GM19043 (cell line): Measurements from ENCODE around the gene SPECC1L.
"Not testable (repeated sequence)": the region's sequence is repeated elsewhere in the genome, so short reads cannot be mapped to it uniquely, and the experiment has no call there.

Experiments used
- ATAC-seq: cut with Tn5 transposase; IDR thresholded peaks from one replicate; pipeline ENCODE4 v1.9.1; 2021; ENCODE audit warnings: low read depth; ENCODE audit not compliant: unreplicated experiment

Gene SPECC1L

DNA sequence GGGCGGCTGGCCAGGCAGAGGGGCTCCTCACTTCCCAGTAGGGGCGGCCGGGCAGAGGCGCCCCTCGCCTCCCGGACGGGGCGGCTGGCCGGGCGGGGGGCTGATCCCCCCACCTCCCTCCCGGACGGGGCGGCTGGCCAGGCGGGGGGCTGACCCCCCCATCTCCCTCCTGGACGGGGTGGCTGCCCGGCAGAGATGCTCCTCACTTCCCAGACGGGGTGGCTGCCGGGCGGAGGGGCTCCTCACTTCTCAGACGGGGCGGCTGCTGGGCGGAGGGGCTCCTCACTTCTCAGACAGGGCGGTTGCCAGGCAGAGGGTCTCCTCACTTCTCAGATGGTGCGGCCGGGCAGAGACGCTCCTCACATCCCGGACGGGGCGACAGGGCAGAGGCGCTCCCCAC lies 46.9 kb downstream of the SPECC1L start:
- not testable (repeated sequence) for ATAC-seq

DNA sequence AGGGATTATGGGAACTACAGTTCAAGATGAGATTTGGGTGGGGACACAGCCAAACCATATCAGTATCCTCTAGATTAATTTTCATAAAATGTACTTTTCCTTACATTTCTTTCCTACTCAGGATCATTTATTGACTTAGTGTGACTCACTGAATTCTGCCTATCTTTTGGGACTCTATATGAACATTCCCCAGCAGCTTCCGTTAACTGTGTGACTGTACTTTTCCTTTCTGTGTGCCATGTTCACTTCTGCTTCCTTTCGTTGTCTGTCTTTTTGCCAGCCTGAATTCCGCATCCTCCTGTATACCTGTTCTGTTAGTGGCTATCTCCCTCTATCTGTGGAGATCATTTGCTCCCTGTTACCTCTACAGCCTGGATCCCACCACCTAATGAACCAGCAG lies 48.8 kb downstream of the SPECC1L start:
- ATAC-seq, result no peak

DNA sequence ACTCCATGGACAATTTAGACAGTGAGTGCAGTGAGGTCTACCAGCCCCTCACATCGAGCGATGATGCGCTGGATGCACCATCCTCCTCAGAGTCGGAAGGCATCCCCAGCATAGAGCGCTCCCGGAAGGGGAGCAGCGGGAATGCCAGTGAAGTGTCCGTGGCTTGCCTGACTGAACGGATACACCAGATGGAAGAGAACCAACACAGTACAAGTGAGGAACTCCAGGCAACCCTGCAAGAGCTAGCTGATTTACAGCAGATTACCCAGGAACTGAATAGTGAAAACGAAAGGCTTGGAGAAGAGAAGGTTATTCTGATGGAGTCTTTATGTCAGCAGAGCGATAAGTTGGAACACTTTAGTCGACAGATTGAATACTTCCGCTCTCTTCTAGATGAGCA lies 51.4 kb downstream of the SPECC1L start:
- ATAC-seq, result no peak

DNA sequence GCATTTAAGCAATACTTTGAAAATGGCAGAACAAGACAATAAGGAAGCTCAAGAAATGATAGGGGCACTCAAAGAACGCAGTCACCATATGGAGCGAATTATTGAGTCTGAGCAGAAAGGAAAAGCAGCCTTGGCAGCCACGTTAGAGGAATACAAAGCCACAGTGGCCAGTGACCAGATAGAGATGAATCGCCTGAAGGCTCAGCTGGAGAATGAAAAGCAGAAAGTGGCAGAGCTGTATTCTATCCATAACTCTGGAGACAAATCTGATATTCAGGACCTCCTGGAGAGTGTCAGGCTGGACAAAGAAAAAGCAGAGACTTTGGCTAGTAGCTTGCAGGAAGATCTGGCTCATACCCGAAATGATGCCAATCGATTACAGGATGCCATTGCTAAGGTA lies 51.9 kb downstream of the SPECC1L start:
- no peak for ATAC-seq

DNA sequence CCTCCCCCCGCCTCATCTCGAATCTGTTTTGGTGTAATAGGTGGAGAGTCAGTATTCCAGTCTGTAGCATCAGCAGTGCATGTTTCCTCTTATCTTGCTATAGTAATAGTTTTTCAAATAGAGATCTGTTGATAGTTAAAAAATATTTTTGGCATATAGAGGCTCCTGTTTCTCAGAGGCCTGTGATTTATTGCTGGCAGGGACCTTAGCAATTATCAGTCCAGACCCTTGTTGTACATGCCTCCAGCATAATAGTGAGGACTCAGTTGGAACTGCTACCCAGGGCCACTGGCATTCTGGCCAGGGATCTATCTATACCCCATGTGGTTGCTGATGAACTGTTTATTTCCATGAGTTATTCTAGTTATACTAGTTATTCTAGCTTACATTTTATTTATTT lies 52.6 kb downstream of the SPECC1L start:
- no peak for ATAC-seq

DNA sequence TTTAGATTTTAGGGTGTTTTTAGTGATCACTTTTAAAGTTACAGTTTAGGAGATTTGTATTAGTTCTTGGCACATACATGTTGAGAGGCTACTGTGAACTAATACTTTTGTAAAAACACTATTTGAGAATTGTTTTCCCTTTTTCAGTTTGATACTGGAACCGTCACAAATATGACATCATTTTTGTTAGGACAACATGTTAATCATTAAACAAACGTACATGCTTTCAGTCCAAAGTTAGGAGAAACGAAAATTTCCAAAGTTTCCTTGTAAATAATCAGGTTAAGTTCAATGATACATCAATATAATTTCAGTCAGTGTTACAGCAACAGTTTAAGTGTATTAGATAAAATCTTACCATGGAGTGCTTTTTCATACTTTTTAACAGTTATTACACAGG lies 53.1 kb downstream of the SPECC1L start:
- ATAC-seq, result no peak

DNA sequence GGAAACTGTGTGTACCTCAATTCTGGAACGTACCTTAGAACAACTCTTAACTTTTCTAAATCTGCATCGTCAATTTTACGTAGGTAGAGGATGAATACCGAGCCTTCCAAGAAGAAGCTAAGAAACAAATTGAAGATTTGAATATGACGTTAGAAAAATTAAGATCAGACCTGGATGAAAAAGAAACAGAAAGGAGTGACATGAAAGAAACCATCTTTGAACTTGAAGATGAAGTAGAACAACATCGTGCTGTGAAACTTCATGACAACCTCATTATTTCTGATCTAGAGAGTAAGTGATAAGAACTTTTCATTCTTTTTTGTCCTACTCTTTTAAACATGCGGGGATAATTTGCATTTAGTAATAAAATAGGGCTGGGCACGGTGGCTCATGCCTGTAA lies 53.5 kb downstream of the SPECC1L start:
- no peak for ATAC-seq

DNA sequence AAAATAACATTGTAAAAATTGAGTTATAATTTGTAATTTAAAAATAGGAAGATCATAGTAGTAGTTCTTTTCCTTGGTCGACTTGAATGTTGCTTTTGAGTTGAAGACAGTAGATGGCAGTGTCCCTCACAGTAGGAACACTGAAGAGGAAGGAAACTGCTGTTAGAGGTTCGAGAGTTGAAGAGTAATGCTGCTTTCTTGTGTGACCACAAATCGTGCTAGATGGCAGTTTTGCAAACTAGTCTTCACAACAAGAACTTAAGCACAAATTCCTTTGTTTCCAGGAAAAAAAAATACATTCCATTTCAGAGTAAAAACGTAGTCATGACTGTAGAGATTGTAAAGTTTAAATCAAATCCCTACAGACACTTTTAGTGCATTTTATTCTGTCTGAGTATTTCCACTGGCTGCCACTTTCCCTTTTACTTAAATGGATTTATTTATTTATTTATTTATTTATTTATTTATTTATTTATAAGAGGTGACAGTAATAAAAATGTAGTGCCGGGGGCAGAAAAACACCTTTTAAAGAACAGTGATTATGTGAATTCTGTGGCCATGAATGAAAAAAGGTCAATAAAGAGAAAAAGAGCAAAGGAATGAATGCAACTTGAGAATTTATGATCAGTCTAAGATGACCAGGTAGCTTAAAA lies 54.6 kb downstream of the SPECC1L start:
- no peak for ATAC-seq

DNA sequence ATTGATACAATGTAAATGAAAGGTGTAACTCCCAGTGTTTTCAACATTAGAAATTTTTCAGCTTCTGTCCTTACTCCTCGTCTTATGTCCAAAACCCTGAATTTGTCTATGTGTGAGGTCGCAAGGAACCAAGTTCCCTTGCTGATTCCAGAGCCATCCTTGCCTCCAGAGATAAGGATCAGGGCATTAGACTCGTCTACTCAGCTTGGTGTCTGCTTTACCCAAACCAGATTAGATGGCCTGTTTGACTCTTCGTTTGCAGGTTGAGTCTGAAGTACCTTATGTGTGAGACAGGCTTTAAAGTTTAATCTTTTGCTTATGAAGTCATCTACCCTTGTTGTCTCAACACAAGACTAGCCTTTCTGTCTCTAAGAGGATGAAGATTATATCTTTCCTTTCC lies 55.6 kb downstream of the SPECC1L start:
- no peak for ATAC-seq

DNA sequence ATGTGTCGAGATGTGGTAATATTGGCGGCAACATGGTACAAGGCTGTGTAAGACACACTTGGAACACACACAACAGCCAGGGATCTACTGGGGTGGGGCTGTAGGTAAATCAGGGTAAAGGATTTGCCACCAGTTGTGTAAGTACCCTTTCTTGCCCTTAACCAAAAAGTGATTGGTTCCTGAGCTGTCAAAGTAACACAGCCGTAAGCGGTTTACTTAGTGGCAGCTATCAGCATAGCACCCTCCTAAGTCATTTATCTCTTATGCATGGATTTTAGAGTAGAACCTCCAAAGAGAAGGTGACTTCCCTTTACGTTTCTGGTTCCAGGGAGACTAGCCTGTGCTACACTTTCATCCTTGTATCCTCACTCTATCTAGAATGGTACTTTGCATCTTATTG lies 57.2 kb downstream of the SPECC1L start:
- ATAC-seq, result no peak

DNA sequence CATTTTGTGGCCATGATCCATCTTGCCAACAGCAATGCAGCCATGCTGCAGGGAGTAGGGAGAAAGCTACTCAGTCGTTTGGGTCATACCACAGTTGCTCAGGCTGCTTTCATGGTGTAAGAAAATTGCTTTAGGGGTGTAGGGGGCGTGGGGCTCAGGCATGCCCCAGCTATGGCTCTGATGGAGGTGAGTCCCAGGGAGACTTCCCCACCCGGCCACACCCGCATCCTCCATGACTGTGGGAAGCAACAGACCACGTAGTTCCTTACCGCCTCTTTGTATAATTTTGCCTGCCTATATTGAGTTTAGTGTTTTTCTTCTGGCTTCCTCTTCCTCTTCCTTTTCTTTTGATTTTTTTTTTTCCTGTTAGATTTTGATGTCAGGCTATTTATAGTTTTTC lies 58.8 kb downstream of the SPECC1L start:
- ATAC-seq, result no peak

DNA sequence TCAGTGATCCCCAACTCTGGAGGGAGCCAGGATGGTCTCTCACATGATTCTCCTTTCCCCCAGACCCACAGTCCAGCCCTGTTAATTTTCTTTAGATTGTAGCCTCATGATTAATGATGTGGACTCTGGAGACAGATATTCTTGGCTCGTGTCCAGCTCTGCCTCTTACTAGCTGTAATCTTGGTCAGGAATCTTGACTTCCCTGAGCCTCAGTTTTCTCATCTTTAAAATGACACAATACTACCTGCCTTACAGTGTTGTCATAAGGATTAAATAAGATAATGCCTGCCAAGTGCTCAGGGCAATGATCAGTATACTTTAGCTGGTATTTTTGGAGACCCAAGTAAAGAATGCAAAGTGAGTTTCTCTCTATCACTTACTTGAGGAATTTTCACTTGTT lies 60.0 kb downstream of the SPECC1L start:
- no peak for ATAC-seq

DNA sequence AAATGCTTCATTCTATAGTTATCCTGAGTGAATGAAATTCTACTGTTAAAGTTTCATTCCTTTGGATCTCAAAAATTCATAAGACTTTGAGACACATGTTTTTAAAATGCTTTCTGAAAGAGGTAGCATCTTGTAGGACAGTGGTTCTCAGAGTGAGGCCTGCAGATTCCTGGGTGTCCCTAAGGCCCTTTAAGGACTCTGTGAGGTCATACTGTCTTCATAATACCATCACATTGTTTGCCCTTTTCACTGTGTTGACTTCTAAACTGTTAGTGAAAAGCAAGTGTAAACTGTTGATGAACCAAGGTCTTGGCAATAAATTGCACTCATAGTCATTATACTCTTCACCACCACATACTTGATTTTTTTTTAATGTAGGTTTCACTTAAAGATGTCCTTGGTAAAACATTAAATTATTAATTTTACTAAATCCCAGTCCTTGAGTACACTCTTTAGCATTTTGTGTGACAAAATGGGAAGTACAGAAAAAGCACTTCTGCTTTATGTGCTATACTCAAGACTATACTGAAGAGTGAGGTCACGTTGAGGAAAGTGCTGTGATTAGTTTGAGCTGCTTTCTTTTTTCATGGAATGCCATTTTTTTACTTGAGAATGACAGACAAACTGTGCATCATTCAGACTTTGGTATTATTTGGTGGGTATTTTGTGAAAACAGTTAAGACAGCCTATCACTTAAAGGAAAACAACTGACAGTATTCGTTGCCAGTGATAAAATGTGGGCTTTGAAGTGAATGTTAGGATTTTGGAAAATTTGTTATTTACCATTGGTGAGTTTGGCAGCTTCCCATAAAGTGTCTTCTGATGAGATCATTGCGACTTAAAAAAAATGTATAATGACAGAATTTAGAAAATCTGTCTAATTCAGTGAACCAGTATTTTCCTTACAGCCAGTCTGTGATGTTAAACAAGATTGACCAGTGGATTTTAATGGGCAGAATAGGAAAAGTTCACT lies 61.1 kb downstream of the SPECC1L start:
- ATAC-seq, result no peak

DNA sequence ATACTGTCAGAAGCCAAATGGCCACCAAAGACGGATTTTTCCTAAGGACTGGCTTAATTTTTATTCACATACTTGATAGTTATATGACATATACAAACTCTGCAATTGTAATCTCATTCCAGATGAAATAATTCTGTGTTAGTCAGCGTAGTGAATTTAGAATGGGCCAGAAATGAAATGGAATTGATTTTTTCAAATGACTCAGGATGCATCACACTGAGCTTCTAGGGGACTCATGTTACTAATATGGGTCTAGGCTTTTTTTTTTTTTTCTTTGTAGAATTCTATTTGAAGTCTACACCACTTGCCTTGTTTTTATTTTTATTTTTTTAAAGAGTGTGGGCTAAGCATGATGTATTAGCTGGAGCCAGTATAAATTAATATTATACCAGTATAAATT lies 62.7 kb downstream of the SPECC1L start:
- no peak for ATAC-seq

DNA sequence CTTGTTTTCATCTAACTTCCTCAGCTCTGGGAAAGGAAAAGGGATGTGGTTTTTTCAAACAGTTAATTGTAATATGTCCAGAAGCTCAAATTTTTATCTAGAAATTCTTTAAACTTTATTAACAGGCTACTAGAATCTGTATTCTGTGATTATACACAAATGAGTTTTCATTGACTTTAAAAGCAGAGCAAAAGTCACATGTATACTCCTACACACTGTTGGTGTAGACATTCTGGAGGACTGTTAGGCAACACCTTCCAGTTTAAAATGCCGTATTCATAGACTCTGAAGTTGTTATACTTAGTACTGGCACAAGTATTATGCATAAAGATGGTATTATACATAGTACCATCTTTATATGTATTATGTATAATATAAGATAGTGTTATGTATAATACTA lies 64.9 kb downstream of the SPECC1L start:
- ATAC-seq, result no peak

DNA sequence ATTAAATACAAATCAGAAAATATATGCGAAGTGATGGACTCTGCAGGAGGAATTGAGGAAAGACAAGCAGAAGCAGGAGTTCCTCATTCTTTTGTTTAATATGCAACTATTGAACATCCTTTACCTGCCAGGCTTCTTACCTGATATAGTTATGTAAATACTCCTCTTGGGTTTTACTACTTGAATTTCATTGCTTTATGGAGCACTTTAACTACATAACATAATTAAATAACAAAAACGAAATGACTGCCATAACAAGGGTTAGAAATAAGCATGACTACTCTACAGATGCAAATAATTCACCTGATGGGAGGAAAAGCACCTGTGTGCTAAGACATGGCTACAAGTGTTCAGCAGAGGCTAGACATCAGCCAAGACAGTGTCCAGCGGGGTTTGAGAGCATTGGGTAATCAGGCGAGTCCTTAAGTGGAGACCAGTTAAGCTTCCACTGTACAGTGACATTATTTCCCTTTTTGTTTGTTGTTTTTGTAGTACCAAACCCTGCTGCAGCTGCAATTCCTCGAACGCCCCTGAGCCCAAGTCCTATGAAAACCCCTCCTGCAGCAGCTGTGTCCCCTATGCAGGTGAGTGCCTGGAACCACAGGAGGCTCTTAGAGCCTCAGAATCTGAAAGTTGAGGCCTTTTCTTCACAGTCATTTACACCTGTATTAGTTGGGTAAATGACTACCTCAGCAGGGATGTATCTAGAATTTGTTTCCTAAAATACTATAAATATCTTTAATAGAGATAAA lies 67.4 kb downstream of the SPECC1L start:
- no peak for ATAC-seq

DNA sequence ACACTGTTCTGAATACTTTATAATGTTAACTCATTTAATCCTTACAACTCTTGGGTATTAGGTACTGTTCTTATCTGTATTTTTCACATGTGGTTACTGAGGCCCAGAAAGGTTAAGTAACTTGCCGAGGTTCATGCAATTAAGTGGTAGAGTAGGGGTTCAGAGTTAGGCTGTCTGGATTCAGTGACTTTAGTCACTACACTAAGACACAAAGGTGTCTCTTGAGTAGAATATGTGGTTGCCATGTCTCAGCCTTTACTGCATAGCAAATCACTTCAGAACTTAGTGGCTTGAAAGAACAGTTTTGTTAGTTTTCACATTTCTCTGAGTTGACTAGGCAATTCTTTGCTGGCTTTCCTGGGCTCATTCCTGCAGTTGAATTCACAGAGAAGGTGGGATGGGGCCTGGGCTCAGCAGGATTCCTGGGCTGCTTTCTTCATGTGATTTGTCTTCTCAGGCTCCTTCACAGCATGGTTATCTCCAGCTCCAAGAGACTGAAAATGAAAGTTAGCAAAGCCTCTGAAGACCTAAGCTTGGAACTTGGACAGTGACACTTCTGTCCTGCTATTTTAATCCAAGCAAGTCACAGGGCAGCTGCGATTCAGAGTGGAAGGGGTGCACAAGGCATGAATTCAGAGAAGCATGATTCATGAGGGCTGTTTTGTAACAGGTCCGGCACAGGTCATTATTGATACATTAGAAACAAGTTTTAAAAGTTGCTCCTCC lies 68.3 kb downstream of the SPECC1L start:
- no peak for ATAC-seq

DNA sequence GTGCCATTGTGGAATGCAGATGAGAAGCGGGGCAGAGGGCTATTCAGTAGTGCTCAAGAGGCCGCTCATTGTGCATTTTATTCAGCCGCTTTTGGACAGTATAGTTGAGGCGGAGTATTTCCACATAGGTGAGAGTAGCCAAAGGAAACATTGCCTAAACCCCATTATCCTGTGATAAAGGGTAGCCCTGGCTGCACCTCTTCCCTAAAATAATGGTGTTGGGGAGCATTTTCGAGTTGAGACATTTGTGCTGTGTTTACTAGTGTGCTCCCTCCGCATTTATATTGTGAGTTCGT lies 68.8 kb downstream of the SPECC1L start:
- no peak for ATAC-seq

DNA sequence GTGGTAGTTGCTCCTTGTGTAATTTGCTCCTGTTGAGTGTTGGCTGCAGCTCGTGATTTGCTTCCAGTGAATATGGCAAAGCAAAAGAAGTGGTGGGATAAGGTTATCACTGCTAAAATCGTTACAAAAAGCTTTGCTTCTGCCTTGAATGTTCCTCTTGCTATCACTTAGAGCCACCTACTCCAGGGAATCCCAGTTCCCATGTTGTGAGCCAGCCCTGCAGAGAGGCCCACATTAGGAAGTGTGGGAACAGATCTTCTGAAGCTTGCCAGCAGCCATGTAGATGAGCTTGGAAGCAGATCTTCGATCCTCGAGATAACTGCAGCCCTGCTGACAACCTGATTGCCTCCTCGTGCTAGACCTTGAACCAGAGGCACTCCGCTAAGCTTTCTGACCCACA lies 71.0 kb downstream of the SPECC1L start:
- ATAC-seq, result no peak

DNA sequence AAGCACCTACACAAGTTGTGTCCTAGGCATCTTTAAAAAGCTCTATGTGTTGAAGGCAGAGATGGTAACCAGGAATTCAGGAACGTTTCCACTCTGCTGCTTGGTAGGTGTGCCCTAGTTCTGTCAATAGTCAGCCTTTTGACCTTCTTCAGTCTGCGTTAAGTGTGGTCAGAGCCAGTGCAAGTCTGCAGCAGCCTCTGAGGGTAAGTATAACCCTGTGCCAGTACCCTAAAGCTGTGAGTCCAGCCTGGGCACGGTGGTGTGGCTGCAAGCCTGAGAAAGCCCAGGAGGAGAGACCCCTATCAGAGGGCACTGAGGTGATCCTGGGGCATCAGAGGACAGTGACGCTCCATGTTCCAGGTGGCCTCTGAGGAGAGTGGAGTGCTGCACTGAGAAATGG lies 80.0 kb downstream of the SPECC1L start:
- no peak for ATAC-seq

DNA sequence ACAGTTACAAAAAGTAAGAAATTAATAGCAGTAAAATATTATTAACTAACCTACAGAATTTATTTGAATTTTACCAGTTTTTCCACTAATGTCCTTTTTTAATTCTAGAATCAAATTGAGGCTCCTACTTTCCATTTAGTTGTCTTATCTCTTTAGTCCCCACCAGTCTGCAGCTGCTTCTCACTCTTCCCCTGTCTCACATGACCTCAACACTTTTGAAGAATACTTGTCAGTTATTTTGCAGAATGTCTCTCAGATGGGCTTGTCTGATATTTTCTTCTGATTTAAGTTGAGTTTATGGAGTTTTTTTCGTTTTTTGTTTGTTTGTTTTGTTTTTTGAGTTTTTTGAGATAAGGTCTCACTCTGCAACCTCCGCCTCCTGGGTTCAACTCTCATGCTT lies 82.5 kb downstream of the SPECC1L start:
- no peak for ATAC-seq
